Peyer's patch (tissue), 4 donors: Measurements from ENCODE around the gene RALGPS2.

Source experiments
- POLR2A ChIP-seq, 2 donors: fragments of 450-650 bp; IDR thresholded peaks; one replicate each; pipeline ENCODE4 v1.5.1; 2017; ENCODE audit warnings: antibody characterized with exemption in 2 of 2, mild to moderate bottlenecking in 2 of 2, moderate library complexity in 2 of 2
- TF ChIP-seq, protein P1 (sequence below), 6 experiments: fragments of 450-650 bp in 4 of 6; fragments of 200-600 bp in 2 of 6; sonication (generic) in 1 of 6; IDR thresholded peaks; one replicate each; pipeline ENCODE4 v1.5.1; 2017 to 2019; ENCODE audit warnings: antibody characterized with exemption in 6 of 6, mild to moderate bottlenecking in 3 of 6, moderate library complexity in 1 of 6

DNA sequence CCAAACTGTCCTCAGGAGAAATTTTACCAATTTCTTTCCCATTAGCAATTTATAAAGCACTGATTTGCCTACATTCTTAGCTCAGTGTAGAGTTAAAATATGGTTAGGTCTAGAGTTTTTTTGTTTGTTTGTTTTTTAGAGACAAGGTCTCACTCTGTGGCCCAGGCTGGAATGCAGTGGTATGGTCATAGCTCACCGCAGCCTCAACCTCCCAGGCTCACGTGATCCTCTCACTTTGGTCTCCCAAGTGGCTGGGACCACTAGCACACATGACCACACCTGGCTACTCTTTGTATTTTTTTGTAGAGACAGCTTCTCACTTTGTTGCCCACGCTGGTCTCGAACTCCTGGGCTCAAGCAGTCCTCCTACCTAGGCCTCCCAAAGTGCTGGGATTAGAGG is 10.6 kb upstream of the RALGPS2 start:
- TF ChIP-seq, protein P1, sequence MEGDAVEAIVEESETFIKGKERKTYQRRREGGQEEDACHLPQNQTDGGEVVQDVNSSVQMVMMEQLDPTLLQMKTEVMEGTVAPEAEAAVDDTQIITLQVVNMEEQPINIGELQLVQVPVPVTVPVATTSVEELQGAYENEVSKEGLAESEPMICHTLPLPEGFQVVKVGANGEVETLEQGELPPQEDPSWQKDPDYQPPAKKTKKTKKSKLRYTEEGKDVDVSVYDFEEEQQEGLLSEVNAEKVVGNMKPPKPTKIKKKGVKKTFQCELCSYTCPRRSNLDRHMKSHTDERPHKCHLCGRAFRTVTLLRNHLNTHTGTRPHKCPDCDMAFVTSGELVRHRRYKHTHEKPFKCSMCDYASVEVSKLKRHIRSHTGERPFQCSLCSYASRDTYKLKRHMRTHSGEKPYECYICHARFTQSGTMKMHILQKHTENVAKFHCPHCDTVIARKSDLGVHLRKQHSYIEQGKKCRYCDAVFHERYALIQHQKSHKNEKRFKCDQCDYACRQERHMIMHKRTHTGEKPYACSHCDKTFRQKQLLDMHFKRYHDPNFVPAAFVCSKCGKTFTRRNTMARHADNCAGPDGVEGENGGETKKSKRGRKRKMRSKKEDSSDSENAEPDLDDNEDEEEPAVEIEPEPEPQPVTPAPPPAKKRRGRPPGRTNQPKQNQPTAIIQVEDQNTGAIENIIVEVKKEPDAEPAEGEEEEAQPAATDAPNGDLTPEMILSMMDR (IDR thresholded peaks at IDR 0.05): no peak
- no peak for TF ChIP-seq POLR2A (IDR thresholded peaks at IDR 0.05)
